IgD-negative memory B cell (primary cell): Measurements from ENCODE around the gene MXRA8. TPM values are rescaled to one million over a fixed set of nuclear protein-coding genes. Genes with fewer than 3 reads are reported as not detected.

Experiments used
- H3K27ac Mint-ChIP-seq, 3 donors: one replicate each; pipeline ENCODE4 v1.8.0; 2020 to 2022; ENCODE audit warnings: mild to moderate bottlenecking in 3 of 3, mixed read lengths in 3 of 3, moderate library complexity in 1 of 3
- H3K27me3 Mint-ChIP-seq: one replicate; pipeline ENCODE4 v1.8.0; 2021; ENCODE audit warnings: mixed read lengths
- H3K36me3 Mint-ChIP-seq: one replicate; pipeline ENCODE4 v1.8.0; 2020; ENCODE audit warnings: mild to moderate bottlenecking, mixed read lengths
- H3K4me1 Mint-ChIP-seq, 3 donors: one replicate each; pipeline ENCODE4 v1.8.0; 2020 to 2022; ENCODE audit warnings: mixed read lengths in 3 of 3, mild to moderate bottlenecking in 1 of 3
- H3K4me3 Mint-ChIP-seq, 4 donors: one replicate each; pipeline ENCODE4 v1.8.0; 2020 to 2022; ENCODE audit warnings: mild to moderate bottlenecking in 4 of 4, mixed read lengths in 4 of 4, moderate library complexity in 3 of 4
- H3K9me3 Mint-ChIP-seq, 3 donors: one replicate each; pipeline ENCODE4 v1.8.0; 2020 to 2021; ENCODE audit warnings: mixed read lengths in 3 of 3, mild to moderate bottlenecking in 1 of 3
- polyA plus RNA-seq: library from polyadenylated mRNA; unstranded; fragments of 300-500 nt; fragmentation: Illumina TruSeq; gene quantifications from one replicate; pipeline ENCODE4 v1.2.3, GENCODE V29; 2021

Gene MXRA8
- polyA plus RNA-seq, 1 donor from 2014 or later = not detected

GRCh38 chr1:1312450-1313314 is 45.7 kb downstream of the MXRA8 start:
- peak overlapping the region in 1 of 4 donors; percentile 17 for H3K4me3 Mint-ChIP-seq
- H3K4me1 Mint-ChIP-seq = peaks cover 0 to 4% (median 3%) of the 10 kb centered on the region in 3 donors
- H3K27me3 Mint-ChIP-seq = no peaks in the 10 kb centered on the region
- no peaks in the 10 kb centered on the region for H3K9me3 Mint-ChIP-seq
- H3K36me3 Mint-ChIP-seq = peaks cover 1% of the 10 kb centered on the region
- H3K27ac Mint-ChIP-seq = peak overlapping the region in 1 of 3 donors; percentile 78

GRCh38 chr1:1311107-1312104 is 46.9 kb downstream of the MXRA8 start:
- Mint-ChIP-seq H3K9me3 (no peaks in the 10 kb centered on the region), H3K27ac (peak overlapping the region in 1 of 3 donors; percentile 71)

DNA sequence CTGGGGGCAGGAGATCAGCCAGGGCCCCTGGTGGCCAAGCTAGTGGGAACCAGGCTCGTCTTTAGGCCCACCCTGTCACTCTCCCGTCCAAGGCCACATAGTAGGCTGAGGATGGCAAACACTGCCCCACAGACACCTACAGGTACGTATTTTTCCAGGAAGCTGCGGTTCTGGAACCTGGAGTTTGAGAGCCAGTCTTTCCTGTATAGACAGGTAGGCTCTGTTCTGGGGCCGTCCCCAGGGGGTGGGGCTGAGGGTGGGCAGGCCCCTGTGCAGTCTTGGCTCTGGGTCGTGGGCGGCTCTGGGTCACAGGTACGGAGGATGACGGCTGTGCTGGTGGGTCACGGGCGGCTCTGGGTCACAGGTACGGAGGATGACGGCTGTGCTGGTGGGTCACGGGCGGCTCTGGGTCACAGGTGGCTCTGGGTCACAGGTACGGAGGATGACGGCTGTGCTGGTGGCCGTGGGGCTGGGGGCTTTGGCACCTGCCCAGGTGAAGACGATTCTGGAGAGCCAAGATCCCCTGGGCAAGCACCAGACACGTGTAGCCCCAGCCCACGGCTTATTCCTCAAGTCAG is 47.8 kb downstream of the MXRA8 start:
- H3K4me1 Mint-ChIP-seq = peaks cover 9 to 14% (median 10%) of the 10 kb centered on the region in 3 donors
- peak overlapping the region in 1 of 3 donors; percentile 71 for H3K27ac Mint-ChIP-seq
- no peaks in the 10 kb centered on the region for H3K9me3 Mint-ChIP-seq
- no peaks in the 10 kb centered on the region for H3K36me3 Mint-ChIP-seq
- no peaks in the 10 kb centered on the region for H3K27me3 Mint-ChIP-seq
- peak overlapping the region in 3 of 4 donors; percentile 50 to 72 (median 51) for H3K4me3 Mint-ChIP-seq

More at GRCh38 chr1:1311107-1312104, 46.9 kb downstream of the MXRA8 start:
- H3K4me3 Mint-ChIP-seq = peak overlapping the region in 1 of 4 donors; percentile 51
- H3K4me1 Mint-ChIP-seq = peaks cover 5 to 9% (median 6%) of the 10 kb centered on the region in 3 donors
- no peaks in the 10 kb centered on the region for H3K36me3 Mint-ChIP-seq
- no peaks in the 10 kb centered on the region for H3K27me3 Mint-ChIP-seq

DNA sequence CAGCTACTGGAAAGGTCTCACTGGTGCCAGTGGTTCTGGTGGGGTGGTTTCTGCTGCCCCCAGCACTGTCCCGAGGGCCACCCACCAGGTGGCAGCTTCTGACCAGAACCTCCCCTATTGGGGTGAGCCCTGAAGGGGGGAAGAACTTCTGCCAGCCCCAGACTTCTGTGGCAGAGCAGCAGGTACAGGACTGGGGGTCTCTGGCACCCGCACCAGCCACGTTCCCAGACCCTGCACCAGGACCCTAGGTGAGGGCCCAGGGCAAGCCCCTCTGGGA is 48.3 kb downstream of the MXRA8 start:
- Mint-ChIP-seq H3K27me3 (no peaks in the 10 kb centered on the region), H3K4me3 (peak overlapping the region; percentile 17 to 72 (median 46)), H3K36me3 (no peaks in the 10 kb centered on the region), H3K9me3 (no peaks in the 10 kb centered on the region), H3K27ac (peak overlapping the region in 1 of 3 donors; percentile 71), H3K4me1 (peaks cover 10 to 16% (median 12%) of the 10 kb centered on the region in 3 donors)

GRCh38 chr1:1309251-1310108 is 48.9 kb downstream of the MXRA8 start:
- H3K27ac Mint-ChIP-seq = peak overlapping the region in 2 of 3 donors; percentile 39 to 71

GRCh38 chr1:1308756-1309250 is 49.6 kb downstream of the MXRA8 start:
- H3K4me3 Mint-ChIP-seq = peak overlapping the region; percentile 87 to 95 (median 94)
- H3K27me3 Mint-ChIP-seq = no peaks in the 10 kb centered on the region
- peaks cover 12 to 20% (median 13%) of the 10 kb centered on the region in 3 donors for H3K4me1 Mint-ChIP-seq
- no peaks in the 10 kb centered on the region for H3K9me3 Mint-ChIP-seq
- no peaks in the 10 kb centered on the region for H3K36me3 Mint-ChIP-seq
- peak overlapping the region; percentile 62 to 99 (median 88) for H3K27ac Mint-ChIP-seq

More at GRCh38 chr1:1309251-1310108, 48.9 kb downstream of the MXRA8 start:
- H3K27me3 Mint-ChIP-seq = no peaks in the 10 kb centered on the region
- H3K9me3 Mint-ChIP-seq = no peaks in the 10 kb centered on the region
- no peaks in the 10 kb centered on the region for H3K36me3 Mint-ChIP-seq
- peak overlapping the region; percentile 72 to 85 (median 78) for H3K4me3 Mint-ChIP-seq
- peaks cover 12 to 20% (median 13%) of the 10 kb centered on the region in 3 donors for H3K4me1 Mint-ChIP-seq

DNA sequence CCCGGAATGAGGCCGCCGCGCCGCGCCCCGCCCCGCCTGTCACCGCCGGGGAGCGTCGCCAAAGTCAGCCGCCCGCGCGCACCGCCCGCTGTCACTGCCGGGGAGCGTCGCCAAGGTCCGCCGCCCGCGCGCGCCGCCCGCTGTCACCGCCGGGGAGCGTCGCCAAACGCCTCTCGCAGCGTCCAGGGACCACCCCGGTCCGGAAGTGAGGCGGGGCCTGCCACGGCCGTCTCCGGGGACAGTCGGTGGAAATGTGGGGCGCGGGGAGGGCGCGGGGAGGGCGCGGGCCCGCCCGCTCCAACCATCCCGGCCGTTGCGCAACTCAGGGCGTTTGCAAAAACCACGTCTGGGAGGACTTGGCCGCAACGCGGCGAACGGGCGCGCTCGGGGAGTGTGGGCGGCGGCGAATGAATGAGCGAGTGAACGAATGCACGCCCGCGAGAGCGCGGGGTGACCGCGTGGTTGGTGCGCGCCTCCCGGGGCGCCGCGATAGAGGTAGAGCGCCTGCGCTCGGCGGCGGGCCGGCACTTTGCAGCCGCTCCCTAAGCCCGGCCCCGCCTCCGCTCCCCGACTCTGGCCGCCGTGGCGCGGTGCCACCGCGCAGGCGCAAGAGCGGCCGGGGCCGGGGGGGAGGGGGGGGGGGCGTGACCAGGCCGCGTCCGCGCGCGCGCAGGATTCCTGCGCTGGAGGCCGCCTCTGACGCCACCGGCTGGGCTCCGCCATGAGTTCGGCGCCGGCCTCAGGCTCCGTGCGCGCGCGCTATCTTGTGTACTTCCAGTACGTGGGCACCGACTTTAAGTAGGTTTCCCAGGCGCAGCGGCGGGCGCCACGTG is 50.2 kb downstream of the MXRA8 start, which contains the start of the genes ACAP3 and PUSL1:
TSS of gene ACAP3 (minus strand) at position 8 of the 833 bp plus-strand sequence. CDS start 115 bp downstream, outside the sequence.
TSS of gene PUSL1 (plus strand) at position 675 of the 833 bp plus-strand sequence. CDS start at position 722, 47 bp downstream.
- peak within 1 kb of the TSS; percentile 62 to 99 (median 97) for H3K27ac Mint-ChIP-seq
- H3K9me3 Mint-ChIP-seq = no peaks in the 10 kb centered on the region
- H3K27me3 Mint-ChIP-seq = no peaks in the 10 kb centered on the region
- H3K36me3 Mint-ChIP-seq = no peaks in the 10 kb centered on the region
- H3K4me1 Mint-ChIP-seq = peaks cover 12 to 18% (median 13%) of the 10 kb centered on the region in 3 donors
- peak within 1 kb of the TSS; percentile 87 to 96 (median 94) for H3K4me3 Mint-ChIP-seq

DNA sequence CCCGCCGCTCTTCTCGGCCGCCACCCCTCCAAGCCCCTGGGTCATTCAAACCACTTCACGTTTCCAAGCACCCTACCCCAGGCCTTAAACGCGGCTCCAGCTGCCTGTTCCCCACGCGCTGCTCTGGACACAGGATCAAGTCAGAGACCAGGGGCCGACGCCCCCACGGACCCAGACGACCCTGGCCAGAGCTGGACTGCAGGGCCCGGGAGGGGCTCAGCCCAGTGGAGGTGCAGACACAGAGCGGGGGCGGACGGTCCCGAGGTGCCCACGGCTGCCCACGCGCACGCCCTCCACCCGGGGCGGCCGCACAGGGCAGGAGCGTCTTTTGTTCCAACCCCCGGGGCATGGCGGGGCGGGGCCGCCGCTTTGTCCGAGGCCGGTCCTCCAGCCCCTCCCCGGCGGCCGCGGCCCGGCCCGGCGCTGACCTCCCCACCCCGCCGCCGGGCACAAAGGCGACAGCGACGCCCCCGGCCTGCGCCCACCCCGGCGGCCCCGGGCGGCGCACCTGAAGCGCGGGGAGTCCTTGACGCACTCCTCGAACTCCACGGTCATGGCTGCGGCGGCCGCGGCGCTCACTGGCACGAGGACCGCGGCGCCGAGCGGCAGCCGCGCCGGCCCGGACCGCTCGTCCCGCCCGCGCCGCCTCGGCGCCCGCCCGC is 51.0 kb downstream of the MXRA8 start:
- Mint-ChIP-seq H3K27ac (peak overlapping the region in 2 of 3 donors; percentile 81 to 95), H3K27me3 (no peaks in the 10 kb centered on the region), H3K36me3 (no peaks in the 10 kb centered on the region), H3K4me1 (peaks cover 12 to 18% (median 13%) of the 10 kb centered on the region in 3 donors), H3K4me3 (peak overlapping the region; percentile 87 to 96 (median 94)), H3K9me3 (no peaks in the 10 kb centered on the region)

GRCh38 chr1:1306661-1307260 is 51.6 kb downstream of the MXRA8 start:
- H3K4me3 Mint-ChIP-seq = peak overlapping the region; percentile 87 to 96 (median 94)
- H3K4me1 Mint-ChIP-seq = peaks cover 12 to 18% (median 13%) of the 10 kb centered on the region in 3 donors
- H3K27me3 Mint-ChIP-seq = no peaks in the 10 kb centered on the region
- no peaks in the 10 kb centered on the region for H3K9me3 Mint-ChIP-seq
- no peaks in the 10 kb centered on the region for H3K36me3 Mint-ChIP-seq
- H3K27ac Mint-ChIP-seq = peak overlapping the region in 2 of 3 donors; percentile 81 to 95

DNA sequence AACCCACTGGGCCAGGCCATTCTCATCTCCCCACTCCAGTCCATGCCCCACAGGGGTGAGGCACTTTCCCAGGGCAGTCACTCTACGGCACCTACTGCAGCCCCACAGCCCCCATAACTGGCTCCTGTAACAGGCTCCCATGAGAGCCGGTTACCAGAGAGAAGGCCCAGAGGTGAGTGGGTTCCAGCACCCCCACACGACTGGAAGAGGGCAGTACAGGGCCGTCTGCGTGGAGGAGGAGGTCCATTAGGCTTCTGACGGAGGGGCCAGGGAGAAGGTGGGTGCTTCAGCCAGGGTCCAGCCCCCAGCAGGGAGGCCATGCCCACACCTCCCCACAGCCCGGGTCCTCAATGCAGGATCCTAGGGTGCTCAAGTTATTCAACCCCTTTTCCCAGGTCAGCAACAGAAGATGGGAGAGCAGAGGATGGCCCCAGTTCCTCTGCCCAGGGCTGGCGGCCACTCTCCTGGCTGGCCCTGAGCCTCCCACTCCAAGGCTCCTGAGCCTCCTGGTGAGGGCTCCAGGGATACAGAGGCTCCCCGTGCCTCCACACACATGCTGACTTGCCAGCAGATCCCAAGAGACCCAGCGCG is 52.2 kb downstream of the MXRA8 start:
- no peaks in the 10 kb centered on the region for H3K27me3 Mint-ChIP-seq
- no peaks in the 10 kb centered on the region for H3K9me3 Mint-ChIP-seq
- H3K36me3 Mint-ChIP-seq = no peaks in the 10 kb centered on the region
- peaks cover 12 to 18% (median 13%) of the 10 kb centered on the region in 3 donors for H3K4me1 Mint-ChIP-seq
- peak overlapping the region in 2 of 3 donors; percentile 81 to 95 for H3K27ac Mint-ChIP-seq
- H3K4me3 Mint-ChIP-seq = peak overlapping the region; percentile 87 to 96 (median 94)

DNA sequence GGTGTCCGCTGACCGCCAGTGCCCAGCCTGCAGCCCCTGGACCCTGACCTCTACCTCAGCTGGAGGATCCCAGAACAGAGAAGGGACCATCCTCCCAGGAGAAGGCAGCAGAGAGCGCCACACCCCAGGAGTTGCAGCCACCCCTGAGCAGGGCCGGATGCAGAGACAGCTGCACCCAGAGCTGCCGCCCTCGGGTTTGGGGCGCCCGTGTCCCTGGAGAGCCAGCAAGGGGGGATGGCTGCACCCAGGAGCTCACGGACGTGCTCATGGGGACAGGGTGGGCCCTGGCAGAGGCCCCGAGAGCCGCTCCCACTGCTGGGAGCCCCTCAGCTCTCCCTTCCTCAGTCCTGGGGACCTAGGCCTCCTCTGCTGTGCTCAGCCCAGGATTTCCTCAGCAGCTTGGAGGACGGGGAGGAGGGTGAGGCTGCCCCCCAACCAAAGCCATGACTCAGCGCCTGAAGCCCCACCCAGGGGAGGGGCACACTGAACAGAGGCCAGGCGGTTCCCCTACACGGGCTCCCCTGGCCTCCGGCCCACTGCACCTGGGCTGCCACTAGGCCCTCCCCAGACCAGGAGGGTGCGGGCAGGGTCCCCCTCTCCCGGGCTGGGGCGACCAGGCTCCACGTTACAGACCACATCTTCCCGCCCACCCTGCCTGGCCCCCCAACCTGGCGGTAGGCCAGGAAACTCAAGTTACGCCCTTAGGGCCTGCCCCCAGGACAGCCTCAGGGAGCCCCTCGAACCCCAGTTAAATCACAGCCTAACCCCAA is 52.9 kb downstream of the MXRA8 start:
- no peaks in the 10 kb centered on the region for H3K36me3 Mint-ChIP-seq
- peak overlapping the region; percentile 84 to 95 (median 87) for H3K27ac Mint-ChIP-seq
- H3K27me3 Mint-ChIP-seq = no peaks in the 10 kb centered on the region
- peaks cover 12 to 18% (median 13%) of the 10 kb centered on the region in 3 donors for H3K4me1 Mint-ChIP-seq
- peak overlapping the region; percentile 87 to 96 (median 94) for H3K4me3 Mint-ChIP-seq
- H3K9me3 Mint-ChIP-seq = no peaks in the 10 kb centered on the region
